ENCODE data around the gene RPGR. TPM values are rescaled to one million over a fixed set of nuclear protein-coding genes. Genes with fewer than 3 reads are reported as not detected.

RPGR gene
- total RNA-seq, 2 experiments from 2014 or later: 12.4 to 18.2 TPM

- intact Hi-C loops (cut with micrococcal nuclease; ENCODE audit: unreplicated experiment): loop anchor here (10.0 kb wide), 1 partner anchor 64 kb away; no protein-coding TSS in a partner anchor
- ChIA-PET CTCF (ENCODE audit: unreplicated experiment) (no interaction called here), POLR2A (no interaction called here)
- TF ChIP-seq EZH2phosphoT487 (IDR thresholded peaks at IDR 0.05; ENCODE audit: borderline replicate concordance, low read depth, low read length): no peak
- no peak for TF ChIP-seq CTCF (conservative IDR thresholded peaks at IDR 0.05; ENCODE audit: low read length)
- Histone ChIP-seq H3K9me2 (ENCODE audit: insufficient read depth, low read length) (no peaks in the 10 kb centered on the region), H3K4me1 (ENCODE audit: insufficient read depth, low read length, poor library complexity, severe bottlenecking) (peaks cover 7% of the 10 kb centered on the region), H3K4me3 (ENCODE audit: low read depth, low read length, poor library complexity, severe bottlenecking) (no peak overlapping the region), H3K27ac (ENCODE audit: low read depth, low read length, poor library complexity, severe bottlenecking) (no peak overlapping the region), H3K9me3 (ENCODE audit: low read length) (no peaks in the 10 kb centered on the region), H4K20me1 (ENCODE audit: insufficient read depth, low read length) (no peaks in the 10 kb centered on the region), H3K79me2 (ENCODE audit: insufficient read depth, low read depth, low read length) (no peaks in the 10 kb centered on the region), H2AFZ (ENCODE audit: low read length) (no peak overlapping the region), H3K36me3 (ENCODE audit: insufficient read depth, low read length) (no peaks in the 10 kb centered on the region), H3K4me2 (ENCODE audit: low read length) (no peak overlapping the region)
- no TSS peak for BruUV-seq (replicated peaks)
- DNase-seq (ENCODE audit: low spot score): no peak
These were observed 41.5 kb upstream of the RPGR start for GRCh38 chrX:38368774-38369173.

- Histone ChIP-seq H3K36me3 (ENCODE audit: insufficient read depth, low read length) (no peaks in the 10 kb centered on the region), H3K79me2 (ENCODE audit: insufficient read depth, low read depth, low read length) (no peaks in the 10 kb centered on the region), H3K9me3 (ENCODE audit: low read length) (no peaks in the 10 kb centered on the region), H3K4me3 (ENCODE audit: low read depth, low read length, poor library complexity, severe bottlenecking) (no peak overlapping the region), H3K9me2 (ENCODE audit: insufficient read depth, low read length) (no peaks in the 10 kb centered on the region), H3K27ac (ENCODE audit: low read depth, low read length, poor library complexity, severe bottlenecking) (no peak overlapping the region), H3K4me1 (ENCODE audit: insufficient read depth, low read length, poor library complexity, severe bottlenecking) (peaks cover 18% of the 10 kb centered on the region), H2AFZ (ENCODE audit: low read length) (no peak overlapping the region), H3K4me2 (ENCODE audit: low read length) (peak overlapping the region; percentile 16; the same call in 1 of the 2 replicates), H4K20me1 (ENCODE audit: insufficient read depth, low read length) (no peaks in the 10 kb centered on the region)
- BruUV-seq (replicated peaks): no TSS peak
- intact Hi-C loops (cut with micrococcal nuclease; ENCODE audit: unreplicated experiment): loop anchor here (10.0 kb wide), 1 partner anchor 61 kb away; no protein-coding TSS in a partner anchor
- ChIA-PET POLR2A (interaction anchor here (0.9 kb wide), 1 partner anchor 171 kb away, joined by 4 read pairs; no protein-coding TSS in a partner anchor), CTCF (ENCODE audit: unreplicated experiment) (no interaction called here)
- TF ChIP-seq EZH2phosphoT487 (IDR thresholded peaks at IDR 0.05; ENCODE audit: borderline replicate concordance, low read depth, low read length) (no peak), CTCF (conservative IDR thresholded peaks at IDR 0.05; ENCODE audit: low read length) (no peak)
- DNase-seq (ENCODE audit: low spot score): peak; percentile 31
These were observed 38.6 kb upstream of the RPGR start for GRCh38 chrX:38365954-38366353.

GRCh38 chrX:38363046-38363445, 35.7 kb upstream of the RPGR start:
- intact Hi-C loops (cut with micrococcal nuclease; ENCODE audit: unreplicated experiment): loop anchor here (10.0 kb wide), 1 partner anchor 58 kb away; no protein-coding TSS in a partner anchor
- no TSS peak for BruUV-seq (replicated peaks)
- TF ChIP-seq CTCF (conservative IDR thresholded peaks at IDR 0.05; ENCODE audit: low read length) (no peak), EZH2phosphoT487 (IDR thresholded peaks at IDR 0.05; ENCODE audit: borderline replicate concordance, low read depth, low read length) (no peak)
- DNase-seq (ENCODE audit: low spot score): no peak
- H3K9me3 ChIP-seq (ENCODE audit: low read length): no peaks in the 10 kb centered on the region
- H3K79me2 ChIP-seq (ENCODE audit: insufficient read depth, low read depth, low read length): no peaks in the 10 kb centered on the region
- no peaks in the 10 kb centered on the region for H3K36me3 ChIP-seq (ENCODE audit: insufficient read depth, low read length)
- H3K4me2 ChIP-seq (ENCODE audit: low read length): no peak overlapping the region
- H3K4me3 ChIP-seq (ENCODE audit: low read depth, low read length, poor library complexity, severe bottlenecking): no peak overlapping the region
- ChIA-PET CTCF (ENCODE audit: unreplicated experiment) (no interaction called here), POLR2A (interaction anchor here (0.6 to 1.1 kb wide), 3 partner anchors 11 to 21 kb away, joined by 3 to 7 read pairs (median 3); partner anchors contain the start of gene OTC)
- H3K4me1 ChIP-seq (ENCODE audit: insufficient read depth, low read length, poor library complexity, severe bottlenecking): peaks cover 18% of the 10 kb centered on the region
- H3K9me2 ChIP-seq (ENCODE audit: insufficient read depth, low read length): no peaks in the 10 kb centered on the region
- H3K27ac ChIP-seq (ENCODE audit: low read depth, low read length, poor library complexity, severe bottlenecking): no peak overlapping the region
- no peaks in the 10 kb centered on the region for H4K20me1 ChIP-seq (ENCODE audit: insufficient read depth, low read length)
- no peak overlapping the region for H2AFZ ChIP-seq (ENCODE audit: low read length)
